ENCODE measurements around the gene RPL13.
"Not testable (repeated sequence)": the region's sequence is repeated elsewhere in the genome, so short reads cannot be mapped to it uniquely, and the experiment has no call there.

The RPL13 gene

DNA sequence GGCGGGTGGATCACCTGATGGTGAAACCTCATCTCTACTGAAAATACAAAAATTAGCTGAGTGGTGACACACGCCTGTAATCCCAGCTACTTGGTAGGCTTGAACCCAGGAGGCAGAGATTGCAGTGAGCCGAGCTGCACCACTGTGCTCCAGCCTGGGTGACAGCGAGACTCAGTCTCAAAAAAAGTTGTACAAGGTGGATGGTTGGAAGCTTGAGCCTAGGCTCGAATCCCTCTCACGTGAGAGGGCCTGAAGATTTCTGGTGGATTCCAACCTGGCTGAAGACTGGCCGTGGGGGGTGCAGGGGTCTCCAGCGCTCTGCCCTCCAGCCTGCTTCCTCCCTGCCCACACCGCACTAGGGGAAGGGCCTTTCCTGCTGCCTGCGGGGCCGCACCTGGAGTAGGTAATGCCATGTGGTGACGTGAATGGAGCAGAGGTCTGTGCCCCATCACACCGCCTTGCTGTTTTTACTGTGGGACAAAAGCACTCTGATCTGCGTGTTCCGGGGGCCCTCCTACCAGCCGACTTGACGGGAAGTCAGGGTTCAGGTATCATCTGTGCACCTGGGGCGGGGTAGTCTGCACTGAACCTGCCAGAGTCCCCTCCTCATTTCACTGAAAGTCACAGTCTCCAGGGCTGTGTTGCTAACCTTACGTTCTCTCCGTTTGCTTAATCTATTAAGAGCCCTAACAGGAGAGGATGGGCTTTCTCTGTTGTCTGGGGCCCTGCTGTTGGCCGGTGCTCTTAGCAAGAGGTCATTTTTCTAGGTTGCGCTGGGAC, 4.2 kb downstream of the RPL13 start:
- no peak for DNase-seq

DNA sequence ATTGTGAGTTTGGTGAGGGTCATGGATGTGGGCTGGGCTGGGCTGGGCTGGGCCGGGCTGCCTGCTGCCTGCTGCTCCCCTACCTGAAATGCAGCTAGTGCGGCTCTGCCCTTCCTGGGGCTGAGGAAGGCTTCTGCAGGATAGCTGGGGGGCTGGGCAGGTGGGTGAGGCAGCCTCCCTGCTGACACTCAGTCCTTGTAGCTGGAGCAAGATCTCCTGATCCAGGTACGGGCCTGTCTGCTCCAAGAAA, 4.7 kb downstream of the RPL13 start:
- DNase-seq, result no peak

DNA sequence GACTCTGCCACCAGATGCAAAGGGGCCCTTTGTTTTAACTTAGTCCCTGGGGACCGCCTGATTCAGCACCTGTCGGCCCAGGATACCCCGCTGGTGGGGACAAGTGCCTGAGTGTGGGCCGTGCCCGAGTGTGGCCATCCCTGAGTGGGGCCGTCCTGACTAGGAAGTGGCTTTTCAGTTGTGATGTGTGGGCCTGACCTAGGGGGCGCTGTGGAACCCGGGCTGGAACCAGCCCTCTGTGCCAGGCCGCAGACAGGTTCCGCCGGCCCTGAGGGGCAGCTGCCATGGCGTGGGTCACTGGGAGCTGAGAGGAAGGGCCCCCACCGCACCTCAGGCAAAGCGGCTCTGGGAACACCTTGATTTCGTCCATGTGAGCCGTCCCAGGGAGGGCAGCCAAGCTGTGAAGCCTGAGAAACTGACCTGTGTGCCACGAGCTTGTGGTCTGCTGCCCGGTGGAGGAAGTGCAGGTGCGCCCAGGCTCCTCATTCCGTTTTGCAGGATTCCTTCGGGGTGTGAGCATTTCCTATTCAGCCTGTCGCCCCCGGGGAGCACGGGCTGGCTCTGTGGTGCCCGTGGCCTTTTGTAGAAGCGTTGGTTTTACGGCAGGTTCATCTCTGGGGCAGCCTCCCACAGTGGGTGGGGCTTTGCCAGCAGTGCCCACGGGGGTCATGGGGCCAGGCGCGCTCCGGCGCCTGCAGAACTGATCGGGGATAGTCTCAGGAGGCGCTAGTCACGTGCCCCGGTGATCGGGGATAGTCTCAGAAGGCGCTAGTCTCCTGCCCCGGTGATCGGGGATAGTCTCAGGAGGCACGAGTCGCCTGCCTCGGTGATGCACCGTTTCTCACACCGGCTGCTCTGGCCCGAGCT, 5.3 kb downstream of the RPL13 start:
- DNase-seq, result peak; percentile 29

DNA sequence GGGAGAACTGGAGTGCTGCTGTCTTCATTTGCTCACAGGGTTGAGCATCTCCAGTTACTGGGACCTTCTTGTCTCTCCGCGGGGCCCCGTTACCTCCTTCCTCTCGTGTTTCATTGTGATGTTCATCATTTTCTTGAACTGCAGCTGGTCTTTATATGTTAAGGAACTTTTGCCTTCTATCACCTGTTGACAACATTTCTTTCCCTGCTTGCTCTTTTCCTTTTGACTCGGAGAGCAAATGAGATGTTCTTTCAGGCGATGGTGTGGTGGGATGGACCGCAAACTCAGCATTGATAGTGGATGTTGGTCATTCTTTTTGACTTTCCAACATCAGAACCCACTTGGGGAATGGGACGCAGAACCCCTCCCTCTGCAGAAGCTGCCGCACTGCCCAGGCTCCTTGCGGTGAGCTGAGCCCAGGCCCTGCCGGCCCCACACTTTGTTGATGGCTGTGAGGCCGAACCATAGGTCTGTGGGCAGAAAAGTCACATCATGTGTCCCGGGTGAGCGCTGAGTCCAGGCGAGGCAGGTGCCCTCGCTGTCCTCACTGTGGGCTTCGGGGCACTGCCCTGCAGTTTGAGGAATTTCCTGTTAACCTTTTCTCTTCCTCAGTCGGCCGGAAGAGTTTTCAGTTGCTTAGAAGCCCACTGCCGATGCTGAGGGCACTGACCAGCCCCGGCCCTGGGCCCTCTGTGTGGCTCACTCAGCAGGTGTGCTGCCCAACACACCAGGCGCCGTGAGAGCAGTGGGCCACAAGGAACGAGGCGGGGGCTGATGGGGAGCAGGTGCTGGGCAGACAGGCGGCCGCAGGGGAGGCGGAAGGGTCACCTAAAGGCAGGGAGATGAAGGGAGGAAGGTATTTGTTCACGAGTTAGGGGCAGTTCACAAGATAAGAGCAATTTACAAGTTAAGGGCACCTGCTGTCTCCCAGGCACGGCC, 7.4 kb downstream of the RPL13 start:
- no peak for DNase-seq

DNA sequence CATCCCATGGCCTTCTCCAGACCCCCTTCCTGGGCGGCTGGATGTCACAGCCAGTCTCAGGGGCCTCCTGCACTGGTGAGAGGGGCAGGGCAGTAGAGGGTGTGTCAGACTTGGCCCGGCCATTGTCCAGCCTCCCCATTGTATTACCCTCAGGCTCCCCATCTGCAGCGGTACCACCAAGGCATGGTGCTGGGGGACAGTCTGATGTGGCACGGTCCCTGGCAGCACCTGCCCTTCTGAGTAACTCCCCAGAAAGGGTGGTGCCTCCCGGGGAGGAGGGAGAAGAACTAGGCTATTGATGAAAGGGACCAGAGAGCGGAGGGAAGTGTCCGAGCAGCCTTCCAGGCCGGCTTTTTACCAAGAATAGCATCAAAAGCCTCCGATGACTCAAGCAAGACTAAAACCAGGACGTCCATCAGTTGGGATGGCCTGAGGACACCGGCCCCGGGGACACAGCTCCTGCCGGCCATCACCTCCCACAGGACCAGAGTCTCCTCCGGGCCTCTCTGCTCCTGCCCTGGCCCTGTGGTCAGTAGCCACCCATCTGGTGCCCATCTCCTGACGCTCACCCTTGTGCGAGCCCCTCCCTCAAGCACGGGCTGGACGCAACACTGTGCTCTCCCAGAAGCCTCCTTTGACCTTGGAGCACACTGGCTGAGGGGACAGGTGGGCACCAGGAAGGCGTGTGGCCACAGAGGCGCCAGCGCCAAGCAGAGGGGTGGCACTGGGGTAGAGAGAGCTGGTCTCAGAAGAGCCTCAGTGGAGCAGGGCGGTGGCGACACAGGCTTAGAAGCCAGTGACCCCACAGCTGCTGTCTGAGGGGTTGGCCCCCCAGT, 9.2 kb downstream of the RPL13 start:
- no peak for DNase-seq

DNA sequence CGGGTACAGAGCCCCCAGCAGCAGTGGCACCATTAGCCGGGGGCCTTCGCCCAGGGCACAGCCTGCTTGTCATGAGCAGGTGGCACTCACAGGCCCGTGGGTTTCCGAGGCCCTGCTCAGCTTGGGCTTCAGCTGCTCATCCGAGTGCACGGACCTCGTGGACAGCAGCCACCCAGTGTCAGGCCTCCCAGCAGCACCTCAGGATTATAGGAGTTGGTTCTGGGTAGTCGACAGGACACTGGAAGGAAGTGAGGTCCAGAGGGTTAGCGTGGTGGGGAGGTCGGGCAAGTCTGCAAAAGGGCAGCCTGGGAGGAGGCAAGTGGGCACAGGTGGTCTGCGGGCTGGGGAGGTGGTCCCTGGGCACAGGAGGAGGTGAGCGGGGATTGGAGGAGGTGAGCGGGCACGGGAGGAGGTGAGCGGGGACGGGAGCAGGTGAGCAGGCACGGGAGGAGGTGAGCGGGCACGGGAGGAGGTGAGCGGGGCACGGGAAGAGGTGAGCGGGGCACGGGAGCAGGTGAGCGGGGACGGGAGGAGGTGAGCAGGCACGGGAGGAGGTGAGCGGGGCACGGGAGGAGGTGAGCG, 10.0 kb downstream of the RPL13 start:
- no peak for DNase-seq

DNA sequence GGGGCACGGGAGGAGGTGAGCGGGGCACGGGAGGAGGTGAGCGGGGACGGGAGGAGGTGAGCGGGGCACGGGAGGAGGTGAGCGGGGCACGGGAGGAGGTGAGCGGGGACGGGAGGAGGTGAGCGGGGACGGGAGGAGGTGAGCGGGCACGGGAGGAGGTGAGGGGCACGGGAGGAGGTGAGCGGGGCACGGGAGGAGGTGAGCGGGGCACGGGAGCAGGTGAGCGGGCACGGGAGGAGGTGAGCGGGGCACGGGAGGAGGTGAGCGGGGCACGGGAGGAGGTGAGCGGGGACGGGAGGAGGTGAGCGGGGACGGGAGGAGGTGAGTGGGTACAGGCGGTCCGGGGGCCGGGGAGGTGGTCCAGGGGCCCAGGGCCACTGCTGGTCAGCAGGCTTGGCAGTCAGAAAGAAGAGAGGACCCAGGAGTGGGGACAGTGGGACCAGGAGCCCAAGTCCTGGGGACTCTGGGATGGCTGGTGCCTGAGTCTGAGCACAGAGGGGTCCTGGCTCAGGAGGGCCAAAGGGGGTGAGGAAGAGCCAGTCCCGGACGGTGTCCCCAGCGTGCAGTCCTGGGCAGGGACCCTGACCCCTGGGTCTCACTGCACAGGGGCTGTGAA, 10.6 kb downstream of the RPL13 start:
- not testable (repeated sequence) for DNase-seq

DNA sequence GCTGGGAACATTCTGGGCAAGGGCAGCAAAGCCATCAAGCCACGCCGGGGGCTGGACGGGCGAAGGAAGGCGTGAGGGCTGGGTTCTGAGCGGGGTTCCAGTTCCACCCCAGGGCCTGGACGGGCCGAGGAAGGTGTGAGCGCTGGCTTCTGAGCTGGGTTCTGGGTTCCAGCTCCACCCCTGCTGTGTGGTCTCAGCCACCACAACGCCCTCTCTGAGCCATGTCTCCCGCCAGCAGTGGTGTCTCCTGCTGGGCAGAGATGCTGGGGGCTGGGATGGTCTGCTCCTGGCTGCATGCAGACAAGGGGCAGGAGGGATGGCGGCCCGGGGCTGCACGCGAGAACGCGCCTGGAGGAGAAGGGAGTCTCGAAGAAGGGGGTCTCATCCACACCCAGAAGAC, 11.2 kb downstream of the RPL13 start:
- DNase-seq, result no peak

DNA sequence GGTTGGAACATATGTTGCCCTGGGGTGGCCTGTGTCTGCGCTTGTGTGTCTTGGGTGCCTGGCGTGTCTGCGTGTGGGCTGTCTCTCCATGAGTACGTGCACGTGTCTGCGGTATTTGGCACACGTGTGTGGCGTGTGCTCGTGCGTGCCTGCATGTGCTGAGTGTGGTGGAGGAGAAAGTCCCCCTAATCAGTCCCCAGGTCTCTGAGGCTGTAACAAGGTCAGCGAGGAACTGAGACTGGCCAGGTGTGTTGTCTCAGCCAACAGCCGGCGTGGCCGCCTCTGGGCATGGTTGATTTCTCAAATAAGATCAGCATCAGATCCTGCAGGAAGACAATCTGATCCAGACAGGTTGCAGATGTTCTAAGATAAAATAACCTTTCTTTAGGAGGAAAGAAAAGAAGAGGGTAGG, 11.6 kb downstream of the RPL13 start:
- DNase-seq, result no peak

DNA sequence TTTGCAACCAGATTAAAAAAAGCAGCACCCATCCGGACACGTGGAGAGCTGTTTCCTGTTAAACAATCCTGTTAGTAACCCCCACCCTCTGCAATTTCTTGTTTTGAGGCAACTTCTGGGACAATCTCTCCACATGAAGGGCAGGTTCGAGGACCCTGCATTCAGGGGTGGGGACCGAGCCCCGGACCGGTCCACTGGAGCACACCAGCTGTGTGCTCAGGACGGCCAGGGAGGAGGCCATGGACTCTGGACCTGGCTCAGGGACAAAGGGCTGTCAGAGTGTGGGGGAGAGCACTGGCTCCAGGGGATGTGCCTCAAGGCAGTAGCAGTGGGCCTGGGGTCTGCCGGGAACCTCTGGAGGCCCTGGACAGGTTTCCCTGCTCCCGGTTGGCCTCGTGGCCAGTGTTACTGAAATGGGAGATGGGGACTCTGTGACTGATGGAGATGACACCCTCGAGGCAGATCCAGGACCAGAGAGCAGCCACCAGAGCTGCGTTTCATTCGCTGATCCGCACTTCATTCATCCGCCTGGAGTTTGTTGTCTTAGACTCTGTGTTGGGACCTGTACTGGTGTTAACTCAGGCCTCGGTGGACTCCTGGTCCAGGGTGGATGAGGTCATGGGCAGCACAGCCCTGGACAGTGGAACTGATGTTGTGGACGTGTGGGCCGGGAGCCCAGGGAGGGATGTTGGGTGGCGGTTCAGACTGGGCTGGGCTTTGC, 12.2 kb downstream of the RPL13 start:
- no peak for DNase-seq

DNA sequence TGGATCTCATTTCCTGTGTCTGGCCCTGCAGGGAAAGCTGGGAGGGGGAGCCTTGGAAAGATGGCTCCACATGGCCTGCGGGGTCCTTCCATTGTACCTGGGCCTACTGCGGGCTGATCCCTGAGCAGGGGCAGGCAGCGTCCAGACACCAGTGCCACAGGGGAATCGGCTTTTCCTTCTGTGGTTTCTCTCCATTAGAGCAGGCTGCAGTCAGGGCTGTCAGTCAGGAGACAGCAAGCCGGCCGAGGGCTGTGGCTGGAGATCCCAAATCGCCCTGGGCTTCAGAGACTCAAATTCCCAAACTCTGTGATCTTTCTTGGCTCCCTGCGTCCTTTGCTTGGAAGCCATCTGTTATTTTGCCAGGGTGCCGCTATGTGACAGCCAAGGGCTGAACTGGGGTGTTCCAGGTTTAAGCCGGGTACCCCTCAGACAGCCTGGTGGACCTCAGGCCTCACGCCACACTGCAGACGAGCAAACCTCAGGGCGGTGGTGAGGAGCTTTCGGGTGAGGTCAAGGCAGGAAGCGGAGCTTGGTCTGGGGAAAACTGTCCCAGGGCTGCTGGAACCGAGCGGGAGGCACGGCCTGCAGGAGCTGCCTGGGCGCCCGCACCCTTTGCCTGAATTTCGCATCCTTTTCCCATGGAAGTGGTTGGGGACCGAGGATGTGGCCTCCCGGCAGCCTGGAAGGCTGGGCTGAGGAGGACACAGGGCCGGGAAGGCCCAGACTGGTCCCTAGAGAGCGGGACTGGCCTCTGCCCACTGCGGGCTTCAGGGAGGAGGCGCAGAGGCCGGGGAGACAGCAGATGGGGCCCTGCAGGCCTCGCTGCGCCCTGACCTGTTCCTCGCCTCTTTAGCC, 13.6 kb downstream of the RPL13 start:
- DNase-seq, result no peak

DNA sequence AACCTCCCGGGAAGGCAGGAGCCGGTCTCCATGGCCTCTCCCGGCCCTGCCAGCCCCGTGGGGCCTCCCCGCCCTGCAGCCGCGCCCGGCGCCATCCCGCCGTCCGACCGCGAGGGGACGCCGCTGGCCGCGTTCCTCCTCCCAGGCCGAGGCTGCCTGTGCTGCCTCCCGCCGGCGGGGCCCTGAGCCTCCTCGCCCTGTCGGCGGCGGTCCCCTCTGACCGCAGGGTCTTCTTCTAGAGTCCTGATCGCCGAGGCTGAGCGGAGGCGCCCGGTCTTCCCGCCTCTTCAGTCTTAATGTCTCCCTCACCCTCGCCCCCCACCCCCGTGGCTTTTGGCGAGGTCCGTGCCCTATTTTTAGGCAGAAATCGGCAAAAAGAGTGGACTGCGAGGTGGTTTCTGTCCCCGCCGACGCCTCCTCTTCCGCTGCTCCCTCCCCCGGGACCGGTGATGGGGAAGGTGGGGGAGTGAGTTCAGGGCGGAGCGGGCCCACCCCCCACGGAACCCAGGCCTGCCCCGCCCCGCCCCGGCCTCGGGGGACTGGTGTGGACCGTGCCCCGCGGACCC, 14.3 kb downstream of the RPL13 start:
- DNase-seq, result peak; percentile 26

DNA sequence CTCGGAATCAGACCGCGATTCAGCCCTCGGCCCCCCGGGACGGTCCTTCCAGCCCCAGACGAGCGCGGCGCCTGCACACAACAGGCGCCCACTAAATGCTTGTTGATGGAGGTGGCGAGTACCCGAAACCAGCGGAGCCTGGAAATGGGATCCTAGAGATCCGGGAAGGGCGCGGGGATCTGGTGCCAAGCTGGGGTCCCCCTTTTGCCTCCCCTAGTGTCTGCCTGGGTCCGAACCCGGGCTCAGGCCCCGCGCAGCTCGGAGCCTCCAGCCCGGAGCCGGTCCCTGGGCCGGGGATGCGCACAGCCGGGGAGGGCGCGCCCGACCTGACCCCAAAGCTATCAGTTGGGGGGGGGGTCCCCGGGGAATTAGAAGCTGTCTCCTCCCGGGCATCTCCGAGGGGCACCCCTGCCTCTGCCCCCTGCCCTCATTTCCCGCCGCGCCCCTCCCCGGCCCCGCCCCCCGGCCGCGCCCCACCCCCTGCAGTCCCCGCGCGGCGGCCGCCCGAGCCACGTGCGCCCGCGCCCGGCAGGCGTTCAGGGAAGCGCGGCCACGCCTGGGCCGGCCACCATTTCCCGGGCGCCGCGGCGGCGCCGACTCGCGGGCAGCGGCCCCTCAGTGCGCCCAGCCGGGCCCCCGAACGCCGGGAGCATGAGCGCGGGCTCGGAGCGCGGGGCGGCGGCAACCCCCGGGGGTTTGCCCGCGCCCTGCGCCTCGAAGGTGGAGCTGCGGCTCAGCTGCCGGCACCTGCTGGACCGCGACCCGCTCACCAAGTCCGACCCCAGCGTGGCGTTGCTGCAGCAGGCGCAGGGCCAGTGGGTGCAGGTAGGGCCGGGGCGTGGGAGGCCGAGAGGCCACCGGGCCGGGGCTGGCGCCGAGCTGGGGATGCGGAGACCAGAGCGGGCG, 15.0 kb downstream of the RPL13 start, which contains the start of gene CPNE7:
Gene CPNE7, plus strand, starts transcription at position 512 of the 906 bp plus-strand sequence. Its CDS starts 140 bp downstream, at position 652.
- no peak for DNase-seq

DNA sequence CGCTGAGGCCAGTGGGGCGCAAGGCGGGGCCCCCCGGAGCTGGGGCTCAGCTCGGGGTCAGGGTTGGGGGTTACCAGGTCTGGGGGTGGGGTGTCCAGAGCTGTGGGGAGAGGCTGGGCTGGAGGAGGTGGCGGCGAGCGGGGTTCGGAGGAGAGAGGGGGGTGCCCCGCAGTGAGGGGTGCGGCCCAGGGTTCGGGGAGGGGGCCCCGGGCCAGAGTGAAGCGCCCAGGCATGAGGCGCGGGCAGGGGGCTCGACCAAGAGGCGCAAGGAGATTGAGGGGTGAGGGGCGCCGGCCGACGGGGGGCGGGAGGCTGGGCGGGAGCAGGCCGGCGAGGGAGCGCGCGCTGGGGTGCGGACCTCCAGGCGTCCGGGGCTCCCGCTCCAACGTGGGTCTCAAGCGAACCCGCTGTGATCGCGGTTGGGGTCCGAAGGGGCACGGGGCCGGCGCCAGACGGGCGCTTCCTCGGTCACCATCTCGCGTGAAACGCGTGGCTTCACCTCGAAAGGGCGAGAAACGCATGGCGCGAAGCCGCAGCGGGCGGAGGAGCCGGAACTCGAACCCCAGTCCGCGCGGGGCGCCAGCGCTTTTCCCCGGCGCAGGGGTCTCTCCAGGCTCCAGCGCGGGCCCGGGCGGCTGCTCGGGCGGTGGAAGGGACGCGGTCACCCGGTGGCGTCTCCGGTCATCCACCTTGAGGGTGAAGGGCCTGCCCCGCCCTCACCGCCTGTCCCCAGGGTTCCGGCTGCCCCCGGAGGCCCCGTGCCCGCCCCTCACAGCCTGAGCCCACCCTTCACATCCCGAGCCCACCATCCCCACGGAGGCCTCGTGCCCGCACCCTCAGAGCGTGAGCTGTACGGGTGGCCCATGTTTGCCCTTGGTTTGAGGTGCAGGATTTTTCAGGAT, 15.9 kb downstream of the RPL13 start:
- no peak for DNase-seq

DNA sequence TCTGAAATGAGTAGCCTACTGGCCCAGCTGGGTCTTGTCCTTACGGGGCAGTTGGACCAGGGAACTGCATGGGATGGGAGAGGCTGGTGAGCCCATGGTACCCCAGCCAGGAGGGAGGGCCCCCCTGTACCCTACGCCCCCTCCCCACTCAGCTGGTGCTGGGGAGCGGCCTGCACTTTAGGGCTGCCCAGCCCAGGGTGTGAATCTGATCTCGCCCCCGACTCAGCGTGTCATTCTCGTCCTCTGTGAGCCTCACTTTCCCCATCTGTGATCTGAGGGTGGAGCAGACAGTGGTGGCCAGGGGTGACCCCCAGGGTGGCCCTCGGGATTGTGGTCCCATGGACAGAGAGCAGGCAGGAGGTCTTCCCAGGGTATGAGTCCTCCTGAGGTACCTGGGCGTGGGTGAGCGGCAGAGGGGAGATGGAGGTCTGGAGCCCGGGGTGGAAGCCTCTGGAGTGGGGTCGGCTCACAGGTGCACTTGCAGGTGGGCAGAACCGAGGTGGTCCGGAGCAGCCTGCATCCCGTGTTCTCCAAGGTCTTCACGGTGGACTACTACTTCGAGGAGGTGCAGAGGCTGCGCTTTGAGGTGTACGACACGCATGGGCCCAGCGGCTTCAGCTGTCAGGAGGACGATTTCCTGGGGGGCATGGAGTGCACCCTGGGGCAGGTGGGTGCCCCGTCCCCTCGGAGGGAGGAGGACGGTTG, 16.7 kb downstream of the RPL13 start:
- DNase-seq, result no peak

DNA sequence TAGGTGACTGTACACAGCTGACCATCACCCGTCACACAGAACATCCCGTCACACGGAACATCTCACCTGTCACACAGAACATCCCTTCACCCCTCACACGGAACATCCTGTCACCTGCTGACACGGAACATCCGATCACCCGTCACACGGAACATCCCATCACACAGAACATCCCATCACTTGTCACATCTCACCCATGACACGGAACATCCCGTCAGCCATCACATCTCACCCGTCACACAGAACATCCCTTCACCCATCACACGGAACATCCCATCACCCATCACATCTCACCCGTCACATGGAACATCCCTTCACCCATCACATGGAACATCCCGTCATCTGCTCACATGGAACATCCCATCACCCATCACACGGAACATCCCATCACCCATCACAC, 18.9 kb downstream of the RPL13 start:
- DNase-seq, result no peak
